GM12874 (cell line): Measurements from ENCODE around the gene RAPGEF4.

Experiments used
- CTCF ChIP-seq: IDR thresholded peaks from 2 replicates; pipeline ENCODE4 v1.5.1; 2011; ENCODE audit warnings: low read depth, mild to moderate bottlenecking, control low read depth, low read length, moderate library complexity; ENCODE audit not compliant: insufficient read depth

The RAPGEF4 gene

GRCh38 chr2:172887280-172887679, 151.6 kb downstream of the RAPGEF4 start:
- TF ChIP-seq CTCF: no peak

GRCh38 chr2:172888714-172889669, 153.3 kb downstream of the RAPGEF4 start:
- no peak for TF ChIP-seq CTCF

GRCh38 chr2:172889768-172890430, 154.3 kb downstream of the RAPGEF4 start:
- no peak for TF ChIP-seq CTCF

- no peak for TF ChIP-seq CTCF
These were observed 157.5 kb downstream of the RAPGEF4 start for GRCh38 chr2:172893111-172893510.

- no peak for TF ChIP-seq CTCF
These were observed 158.0 kb downstream of the RAPGEF4 start for GRCh38 chr2:172893671-172894070.

GRCh38 chr2:172894689-172895387, 159.2 kb downstream of the RAPGEF4 start:
- no peak for TF ChIP-seq CTCF

GRCh38 chr2:172896661-172897081, 161.0 kb downstream of the RAPGEF4 start:
- no peak for TF ChIP-seq CTCF
